Stimulated activated naive CD8-positive, alpha-beta T cell treated with anti-CD3 and anti-CD28 coated beads, Interleukin-15, amount 100 ng/mL, for 72 hours (primary cell): ENCODE measurements around the gene NISCH.

Experiments
- ATAC-seq: fragments of 150-1000 bp; cut with Tn5 transposase; 2 replicates; pipeline ENCODE4 v1.10.0; 2021; ENCODE audit warnings: mild to moderate bottlenecking, moderate library complexity
- DNase-seq, 2 donors: peaks; one replicate each; pipeline ENCODE4 v3.0.0; 2021 to 2022
- H3K27ac Mint-ChIP-seq, 2 donors: one replicate each; pipeline ENCODE4 v1.8.0; 2022; ENCODE audit warnings: mild to moderate bottlenecking in 2 of 2, mixed read lengths in 2 of 2, moderate library complexity in 2 of 2
- H3K27me3 Mint-ChIP-seq: one replicate; pipeline ENCODE4 v1.8.0; 2022; ENCODE audit warnings: mixed read lengths
- H3K4me1 Mint-ChIP-seq: one replicate; pipeline ENCODE4 v1.8.0; 2022; ENCODE audit warnings: mild to moderate bottlenecking, mixed read lengths
- H3K4me3 Mint-ChIP-seq, 2 donors: one replicate each; pipeline ENCODE4 v1.8.0; 2022; ENCODE audit warnings: mild to moderate bottlenecking in 2 of 2, mixed read lengths in 2 of 2, moderate library complexity in 1 of 2
- H3K9me3 Mint-ChIP-seq, 2 donors: one replicate each; pipeline ENCODE4 v1.8.0; 2022; ENCODE audit warnings: mixed read lengths in 2 of 2

Gene NISCH

DNA sequence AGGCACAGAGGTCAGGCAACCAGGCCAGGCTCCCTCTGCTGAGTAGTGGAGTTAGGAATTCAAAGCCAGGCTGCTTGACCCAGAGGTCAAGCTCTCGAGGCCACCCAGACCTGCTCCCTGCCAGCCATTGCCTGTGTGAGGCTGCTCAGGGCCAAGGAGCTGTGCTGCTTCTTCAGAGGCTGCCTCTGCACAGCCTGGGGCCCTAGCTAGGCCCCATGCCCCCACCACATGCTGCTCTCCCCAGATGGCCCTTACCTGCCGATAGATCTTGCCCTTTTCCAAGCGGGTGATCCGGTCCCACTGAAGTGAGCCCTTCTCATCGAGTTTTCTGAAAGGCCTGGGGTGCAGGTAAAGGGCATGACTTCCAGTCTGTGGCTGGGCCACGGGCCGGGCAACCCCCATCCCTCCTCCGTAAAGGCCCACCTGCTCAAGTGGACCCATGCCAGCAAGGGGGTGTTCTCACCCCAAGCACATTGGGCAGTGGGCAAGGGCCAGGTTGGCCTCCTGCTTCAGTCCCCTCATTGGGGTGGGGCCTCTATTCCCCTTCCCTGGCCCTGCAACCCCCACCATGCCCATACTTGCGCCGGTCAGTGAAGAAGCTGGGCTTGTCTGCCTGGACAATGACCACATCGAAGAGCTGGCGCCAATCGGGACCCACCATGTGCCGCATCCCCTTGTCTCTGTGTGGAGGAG lies 71.8 kb downstream of the NISCH start:
- no peak for ATAC-seq
- Mint-ChIP-seq H3K27me3 (no peaks in the 10 kb centered on the region), H3K9me3 (no peaks in the 10 kb centered on the region), H3K27ac (no peak overlapping the region), H3K4me1 (peaks cover 5% of the 10 kb centered on the region), H3K4me3 (no peak overlapping the region)
- no peak for DNase-seq

- no peak for DNase-seq
- Mint-ChIP-seq H3K4me1 (peaks cover 12% of the 10 kb centered on the region), H3K27ac (no peak overlapping the region), H3K9me3 (no peaks in the 10 kb centered on the region), H3K4me3 (no peak overlapping the region), H3K27me3 (no peaks in the 10 kb centered on the region)
- no peak for ATAC-seq
Measured at GRCh38 chr3:52527732-52528585, 72.6 kb downstream of the NISCH start.

DNA sequence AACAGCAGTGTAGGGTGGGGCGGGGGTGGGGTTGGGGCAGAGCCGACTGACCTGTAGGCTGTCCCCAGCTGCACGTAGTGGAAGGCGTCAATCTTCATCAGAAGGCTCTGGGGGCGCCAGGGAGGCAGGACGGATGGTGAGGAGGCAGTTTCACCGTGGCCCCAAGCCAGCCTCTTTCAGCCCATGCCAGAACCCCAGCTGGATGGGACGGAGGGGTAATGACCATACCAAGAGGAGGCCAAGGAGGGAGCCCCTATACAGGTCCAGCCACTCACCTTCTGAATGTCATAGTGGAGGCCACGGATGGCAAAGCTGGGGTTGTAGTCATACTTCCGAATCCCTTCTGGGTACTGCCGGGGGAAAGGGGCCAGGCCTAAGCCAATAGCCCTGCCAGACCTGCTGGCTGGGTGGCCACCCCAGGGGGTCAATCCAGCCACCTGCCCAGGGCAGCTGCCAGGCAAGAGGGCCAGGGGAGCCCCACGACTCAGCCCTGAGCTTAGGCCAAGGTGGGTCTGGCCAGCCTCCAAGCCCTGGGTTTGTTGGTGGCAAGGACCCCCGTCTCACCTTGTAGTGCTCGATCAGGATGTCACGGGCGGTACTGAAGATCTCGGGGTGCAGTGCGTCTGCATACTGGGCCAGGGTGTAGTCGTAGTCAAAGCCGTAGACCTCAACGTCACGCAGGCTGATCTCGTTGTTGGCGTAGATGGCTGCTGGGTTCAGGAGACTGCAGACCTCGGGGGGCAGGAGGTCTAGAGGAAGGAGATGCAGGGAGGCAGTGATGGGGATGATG lies 73.4 kb downstream of the NISCH start:
- no peaks in the 10 kb centered on the region for H3K27me3 Mint-ChIP-seq
- DNase-seq (no peak), ATAC-seq (no peak)
- no peak overlapping the region for H3K27ac Mint-ChIP-seq
- no peaks in the 10 kb centered on the region for H3K9me3 Mint-ChIP-seq
- H3K4me1 Mint-ChIP-seq, result peaks cover 12% of the 10 kb centered on the region
- no peak overlapping the region for H3K4me3 Mint-ChIP-seq

DNA sequence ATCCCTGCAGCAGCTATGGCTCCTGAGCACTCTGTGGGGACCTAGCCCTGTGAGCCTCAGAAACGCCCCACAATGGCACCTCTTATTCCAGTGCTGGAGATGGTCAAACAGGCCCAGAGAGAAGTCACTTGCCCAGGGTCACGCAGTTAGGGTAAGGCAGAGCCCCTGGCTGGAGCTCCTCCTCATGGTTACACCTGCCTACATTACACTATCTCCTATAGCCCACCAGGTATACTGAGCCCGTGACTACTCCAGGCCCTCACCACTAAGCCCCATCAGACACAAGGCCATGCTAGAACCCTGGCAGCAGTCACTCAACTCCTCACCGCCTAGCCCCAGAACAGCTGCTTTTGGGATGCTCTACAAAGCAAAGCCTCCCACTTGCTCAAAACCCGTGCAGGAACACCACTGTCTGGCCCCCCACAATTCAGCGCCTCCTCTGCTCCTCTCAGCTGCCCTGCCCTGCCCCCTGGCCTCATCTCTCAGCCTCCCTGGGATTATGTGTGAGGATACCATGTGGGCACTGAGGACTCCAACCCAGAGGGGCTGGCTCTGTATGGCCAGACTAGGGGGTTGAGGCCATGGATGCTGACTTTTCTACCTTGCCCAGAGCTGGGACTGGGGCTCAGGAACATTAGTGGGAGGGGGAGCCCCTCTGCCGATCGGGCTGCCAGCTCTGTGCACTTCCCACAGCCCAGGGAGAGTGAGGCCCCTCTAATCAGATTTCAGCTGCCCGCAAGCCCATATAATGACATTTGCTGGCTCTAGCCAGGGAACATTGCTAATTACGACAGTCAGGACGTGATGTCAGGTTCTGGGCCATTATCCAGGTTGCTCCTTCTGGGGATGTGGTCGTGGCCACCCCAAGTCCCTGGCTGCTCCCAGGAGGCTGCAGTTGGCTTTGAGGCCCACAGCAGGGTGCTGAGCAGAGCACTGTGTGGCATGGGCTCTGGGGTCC lies 74.3 kb downstream of the NISCH start:
- Mint-ChIP-seq H3K9me3 (no peaks in the 10 kb centered on the region), H3K4me1 (peaks cover 20% of the 10 kb centered on the region), H3K27me3 (no peaks in the 10 kb centered on the region), H3K27ac (peak overlapping the region in 1 of 2 donors; percentile 64), H3K4me3 (no peak overlapping the region)
- ATAC-seq, result no peak
- DNase-seq, result no peak

DNA sequence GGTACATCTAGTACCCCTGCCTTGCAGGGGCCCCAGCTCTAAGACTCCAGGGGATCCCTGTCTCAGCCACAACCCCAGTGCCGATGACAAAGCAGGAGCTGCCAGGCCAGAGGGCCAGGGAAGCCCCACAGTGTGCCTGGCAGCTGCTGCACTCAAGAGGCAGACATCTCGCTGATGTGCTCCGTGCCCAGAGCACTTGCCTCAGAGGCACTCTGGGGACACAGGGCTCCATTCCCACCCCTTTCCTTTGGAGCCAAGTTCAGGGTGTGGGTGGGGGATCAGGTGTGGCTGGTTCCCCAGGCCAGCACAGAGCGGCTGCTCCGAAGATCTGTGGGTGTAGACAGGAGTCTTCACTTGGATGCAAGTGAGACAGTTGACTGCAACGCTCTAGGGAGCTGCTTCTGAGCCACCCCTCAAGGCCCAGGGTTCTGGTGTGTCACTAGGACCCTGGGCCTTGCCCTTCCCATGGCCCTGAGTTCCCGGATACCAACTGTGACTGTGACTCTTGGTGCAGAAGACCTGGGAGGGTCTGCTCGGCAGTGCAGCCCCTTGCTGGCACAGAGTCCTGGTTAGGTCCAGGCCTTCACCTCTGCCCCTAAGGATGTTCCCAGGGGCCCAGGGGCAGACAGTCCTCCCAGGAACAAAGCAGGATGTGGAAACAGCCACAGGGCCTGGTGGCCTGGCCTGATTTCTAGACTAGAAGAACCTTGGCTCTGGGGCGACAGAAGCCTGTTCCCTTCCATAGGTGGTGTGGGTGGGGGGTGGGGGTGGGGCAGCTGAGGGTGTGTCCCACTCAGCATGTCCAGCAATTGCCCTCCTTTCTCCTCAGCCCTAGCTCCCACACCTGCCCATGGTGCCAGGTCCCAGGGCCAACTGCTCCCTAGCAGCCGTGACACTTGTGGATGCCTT lies 75.8 kb downstream of the NISCH start:
- ATAC-seq (no peak), DNase-seq (no peak)
- no peaks in the 10 kb centered on the region for H3K9me3 Mint-ChIP-seq
- H3K27ac Mint-ChIP-seq, result no peak overlapping the region
- H3K4me1 Mint-ChIP-seq, result peaks cover 33% of the 10 kb centered on the region
- H3K4me3 Mint-ChIP-seq, result no peak overlapping the region
- H3K27me3 Mint-ChIP-seq, result no peaks in the 10 kb centered on the region

- H3K9me3 Mint-ChIP-seq, result no peaks in the 10 kb centered on the region
- H3K4me1 Mint-ChIP-seq, result peaks cover 39% of the 10 kb centered on the region
- DNase-seq, result no peak
- ATAC-seq, result no peak
- no peaks in the 10 kb centered on the region for H3K27me3 Mint-ChIP-seq
- H3K4me3 Mint-ChIP-seq, result peak overlapping the region; percentile 71 to 90
- H3K27ac Mint-ChIP-seq, result no peak overlapping the region
Measured at GRCh38 chr3:52531860-52532516, 76.6 kb downstream of the NISCH start.

DNA sequence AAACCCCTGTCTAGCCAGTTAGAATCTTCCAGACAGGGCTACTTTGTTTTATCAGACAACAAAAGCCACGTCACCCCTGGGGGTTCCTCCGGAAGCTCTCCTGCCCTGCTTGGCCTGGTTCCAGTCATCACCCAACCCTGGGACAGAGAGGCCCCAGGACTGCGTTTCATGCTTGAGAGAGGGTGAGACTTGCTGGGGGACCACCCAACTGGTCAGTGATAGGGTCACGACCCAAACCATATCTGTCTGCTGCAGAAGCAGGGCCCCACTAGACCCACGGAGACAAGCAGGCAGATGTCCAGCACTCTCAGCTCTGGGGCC lies 77.1 kb downstream of the NISCH start:
- H3K27me3 Mint-ChIP-seq, result no peaks in the 10 kb centered on the region

DNA sequence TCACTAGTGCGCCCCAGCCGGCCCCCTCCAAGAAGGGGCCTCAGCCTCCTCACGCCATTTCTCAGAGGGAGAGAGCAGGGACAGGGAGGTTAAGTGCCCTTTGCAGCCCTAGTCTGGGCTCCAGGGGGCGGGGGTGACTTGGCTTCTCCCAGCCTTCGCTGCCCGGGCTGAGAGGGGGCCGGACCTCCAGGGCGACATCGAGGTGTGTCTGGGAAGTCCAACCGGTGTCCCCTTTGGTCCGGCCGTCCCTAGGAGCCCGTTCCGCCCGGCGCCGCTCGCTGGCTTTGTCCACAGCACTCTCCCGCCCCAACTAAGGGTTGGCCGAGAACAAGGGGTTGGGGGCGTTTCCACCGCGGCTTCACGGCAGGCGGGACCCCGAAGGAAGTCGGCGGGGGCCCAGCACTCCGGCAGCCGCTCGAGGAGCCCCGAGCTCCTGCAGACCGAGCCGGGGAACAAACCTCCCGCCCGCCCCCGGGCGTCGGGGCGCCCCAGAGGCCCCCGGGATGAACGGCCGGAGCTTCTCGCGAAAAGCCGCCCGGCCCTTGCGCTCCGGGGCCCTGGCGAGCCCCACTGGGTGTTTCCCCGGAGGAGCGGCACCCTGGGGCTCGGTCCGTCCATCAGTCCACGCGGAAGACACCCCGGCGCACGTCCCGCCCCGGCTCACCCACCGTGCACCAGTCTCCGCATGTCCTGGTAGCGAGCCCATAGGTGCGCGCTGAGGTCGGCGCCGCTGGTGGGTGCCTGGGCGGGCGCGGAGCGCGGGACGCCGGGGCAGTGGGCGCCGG lies 77.6 kb downstream of the NISCH start:
- ATAC-seq, result peak; percentile 5
- no peaks in the 10 kb centered on the region for H3K27me3 Mint-ChIP-seq

More for the DNA sequence above, 77.1 kb downstream of the NISCH start:
- Mint-ChIP-seq H3K4me3 (peak overlapping the region; percentile 71 to 90), H3K27ac (peak overlapping the region in 1 of 2 donors; percentile 81), H3K4me1 (peaks cover 42% of the 10 kb centered on the region), H3K9me3 (no peaks in the 10 kb centered on the region)
- DNase-seq (no peak), ATAC-seq (no peak)

GRCh38 chr3:52533623-52534280 lies 78.3 kb downstream of the NISCH start, which contains the start of gene NT5DC2:
NT5DC2 (minus strand) TSS chr3:52533857; CDS start chr3:52533737, 120 bp downstream.
- DNase-seq (peak; percentile 72 to 74), ATAC-seq (peak; percentile 56)
- Mint-ChIP-seq H3K9me3 (no peaks in the 10 kb centered on the region), H3K4me3 (peak within 1 kb of the TSS; percentile 84 to 91), H3K27me3 (no peaks in the 10 kb centered on the region), H3K4me1 (peaks cover 55% of the 10 kb centered on the region), H3K27ac (peak within 1 kb of the TSS; percentile 57 to 85)

More for the DNA sequence above, 77.6 kb downstream of the NISCH start:
- Mint-ChIP-seq H3K4me3 (peak overlapping the region; percentile 71 to 90), H3K27ac (peak overlapping the region in 1 of 2 donors; percentile 81), H3K4me1 (peaks cover 48% of the 10 kb centered on the region), H3K9me3 (no peaks in the 10 kb centered on the region)
- DNase-seq, result peak; percentile 35 to 36

GRCh38 chr3:52534281-52535183 lies 79.1 kb downstream of the NISCH start:
- DNase-seq, result peak in 1 of 2 donors; percentile 13
- H3K27me3 Mint-ChIP-seq, result no peaks in the 10 kb centered on the region
- ATAC-seq, result no peak
- no peaks in the 10 kb centered on the region for H3K9me3 Mint-ChIP-seq
- H3K4me1 Mint-ChIP-seq, result peaks cover 63% of the 10 kb centered on the region
- H3K4me3 Mint-ChIP-seq, result peak overlapping the region; percentile 84 to 91
- peak overlapping the region; percentile 57 to 85 for H3K27ac Mint-ChIP-seq

DNA sequence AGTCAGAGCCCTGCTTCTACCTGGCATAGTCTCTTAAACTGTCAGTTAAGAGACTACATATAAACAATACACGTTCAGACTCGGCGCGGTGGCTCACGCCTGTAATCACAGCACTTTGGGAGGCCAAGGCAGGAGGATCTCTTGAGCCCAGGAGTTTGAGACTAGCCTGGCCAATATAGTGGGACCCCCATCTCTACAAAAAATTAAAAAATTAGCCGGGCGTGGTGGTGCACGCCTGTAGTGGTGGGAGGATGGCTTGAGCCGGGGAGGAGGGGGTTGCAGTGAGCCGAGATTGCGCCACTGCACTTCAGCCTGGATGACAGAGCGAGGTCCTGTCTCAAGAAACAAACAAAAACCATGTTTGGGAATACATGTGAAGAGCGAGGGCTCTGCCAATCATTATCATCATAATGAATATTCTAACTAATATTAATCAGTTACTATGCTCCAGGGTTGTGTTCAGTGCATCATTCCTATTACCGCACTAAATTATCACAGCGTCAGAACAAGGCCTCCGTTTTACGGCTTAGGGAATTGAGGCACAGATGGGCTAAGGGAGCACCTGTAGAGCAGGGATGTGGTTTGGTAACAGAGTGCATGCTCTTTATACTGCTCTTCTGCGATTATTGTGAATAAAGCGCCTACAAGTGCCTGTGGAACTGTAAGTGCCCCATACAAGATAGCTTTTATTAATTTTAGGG lies 80.2 kb downstream of the NISCH start:
- H3K27ac Mint-ChIP-seq, result no peak overlapping the region

More for the DNA sequence above, 80.2 kb downstream of the NISCH start:
- Mint-ChIP-seq H3K27me3 (no peaks in the 10 kb centered on the region), H3K4me1 (peaks cover 67% of the 10 kb centered on the region), H3K4me3 (peak overlapping the region; percentile 94 to 97), H3K9me3 (no peaks in the 10 kb centered on the region)
- peak in 1 of 2 donors; percentile 9 for DNase-seq
- ATAC-seq, result no peak
